ENCODE results near the gene MFAP4.
"Not testable (repeated sequence)": the region's sequence is repeated elsewhere in the genome, so short reads cannot be mapped to it uniquely, and the experiment has no call there.

The MFAP4 gene

GRCh38 chr17:19357351-19357750, 29.6 kb downstream of the MFAP4 start:
- Histone ChIP-seq H4K20me1 (ENCODE audit: insufficient read depth, low read length) (no peaks in the 10 kb centered on the region), H3K9ac (ENCODE audit: low read length) (no peak overlapping the region), H3F3A (ENCODE audit: insufficient read depth, low read length) (no peaks in the 10 kb centered on the region), H3K79me2 (ENCODE audit: low read length) (no peaks in the 10 kb centered on the region), H3K4me3 (ENCODE audit: low read length) (no peak overlapping the region), H3K27ac (ENCODE audit: low read length) (no peak overlapping the region), H3K36me3 (replicated peaks; ENCODE audit: insufficient read depth, low read length) (no peaks in the 10 kb centered on the region), H2AFZ (ENCODE audit: low read length) (no peak overlapping the region), H3K4me2 (ENCODE audit: low read depth, low read length) (no peak overlapping the region), H3K4me1 (ENCODE audit: low read length) (peaks cover 5% of the 10 kb centered on the region; the same call in 1 of the 2 replicates), H3K27me3 (replicated peaks; ENCODE audit: insufficient read depth, low read length) (no peaks in the 10 kb centered on the region), H3K9me2 (replicated peaks; ENCODE audit: insufficient read depth, low read length) (no peaks in the 10 kb centered on the region), H3K9me3 (replicated peaks; ENCODE audit: insufficient read depth, low read length) (no peaks in the 10 kb centered on the region)
- TF ChIP-seq EZH2phosphoT487 (IDR thresholded peaks at IDR 0.05; ENCODE audit: low read length) (no peak), CTCF (IDR thresholded peaks at IDR 0.05; ENCODE audit: low read length) (no peak), EZH2 (optimal IDR thresholded peaks at IDR 0.05; ENCODE audit: low read depth, low read length) (no peak)
- no peak for DNase-seq

- no peak overlapping the region for H3K9ac ChIP-seq (ENCODE audit: low read length)
- H3K9me3 ChIP-seq (replicated peaks; ENCODE audit: insufficient read depth, low read length): no peaks in the 10 kb centered on the region
These were observed 32.2 kb downstream of the MFAP4 start for GRCh38 chr17:19354748-19355147.

GRCh38 chr17:19353401-19353800, 33.6 kb downstream of the MFAP4 start:
- not testable (repeated sequence) for H3K9ac ChIP-seq (ENCODE audit: low read length); H4K20me1 ChIP-seq (ENCODE audit: insufficient read depth, low read length); H3K27ac ChIP-seq (ENCODE audit: low read length)

More at GRCh38 chr17:19354748-19355147, 32.2 kb downstream of the MFAP4 start:
- no peaks in the 10 kb centered on the region for H3K79me2 ChIP-seq (ENCODE audit: low read length)
- no peaks in the 10 kb centered on the region for H3F3A ChIP-seq (ENCODE audit: insufficient read depth, low read length)
- no peaks in the 10 kb centered on the region for H3K36me3 ChIP-seq (replicated peaks; ENCODE audit: insufficient read depth, low read length)
- no peak for TF ChIP-seq EZH2 (optimal IDR thresholded peaks at IDR 0.05; ENCODE audit: low read depth, low read length)
- no peak for TF ChIP-seq CTCF (IDR thresholded peaks at IDR 0.05; ENCODE audit: low read length)
- no peak for TF ChIP-seq EZH2phosphoT487 (IDR thresholded peaks at IDR 0.05; ENCODE audit: low read length)
- no peak for DNase-seq
- H3K4me1 ChIP-seq (ENCODE audit: low read length): no peaks in the 10 kb centered on the region
- no peak overlapping the region for H3K4me3 ChIP-seq (ENCODE audit: low read length)
- no peak overlapping the region for H3K4me2 ChIP-seq (ENCODE audit: low read depth, low read length)
- no peaks in the 10 kb centered on the region for H3K9me2 ChIP-seq (replicated peaks; ENCODE audit: insufficient read depth, low read length)
- no peak overlapping the region for H3K27ac ChIP-seq (ENCODE audit: low read length)
- no peaks in the 10 kb centered on the region for H4K20me1 ChIP-seq (ENCODE audit: insufficient read depth, low read length)
- H2AFZ ChIP-seq (ENCODE audit: low read length): no peak overlapping the region
- no peaks in the 10 kb centered on the region for H3K27me3 ChIP-seq (replicated peaks; ENCODE audit: insufficient read depth, low read length)

GRCh38 chr17:19348806-19349205, 38.2 kb downstream of the MFAP4 start:
- no peaks in the 10 kb centered on the region for H3K9me3 ChIP-seq (replicated peaks; ENCODE audit: insufficient read depth, low read length)
- no peak overlapping the region for H3K9ac ChIP-seq (ENCODE audit: low read length)

More at GRCh38 chr17:19353401-19353800, 33.6 kb downstream of the MFAP4 start:
- H3K4me1 ChIP-seq (ENCODE audit: low read length); H3K36me3 ChIP-seq (replicated peaks; ENCODE audit: insufficient read depth, low read length); H3K4me3 ChIP-seq (ENCODE audit: low read length); DNase-seq; H3F3A ChIP-seq (ENCODE audit: insufficient read depth, low read length); H2AFZ ChIP-seq (ENCODE audit: low read length); H3K4me2 ChIP-seq (ENCODE audit: low read depth, low read length); H3K9me2 ChIP-seq (replicated peaks; ENCODE audit: insufficient read depth, low read length); H3K27me3 ChIP-seq (replicated peaks; ENCODE audit: insufficient read depth, low read length); H3K79me2 ChIP-seq (ENCODE audit: low read length); H3K9me3 ChIP-seq (replicated peaks; ENCODE audit: insufficient read depth, low read length): not testable (repeated sequence)

More at GRCh38 chr17:19348806-19349205, 38.2 kb downstream of the MFAP4 start:
- TF ChIP-seq EZH2phosphoT487 (IDR thresholded peaks at IDR 0.05; ENCODE audit: low read length) (no peak), EZH2 (optimal IDR thresholded peaks at IDR 0.05; ENCODE audit: low read depth, low read length) (no peak), CTCF (IDR thresholded peaks at IDR 0.05; ENCODE audit: low read length) (no peak)
- Histone ChIP-seq H3K36me3 (replicated peaks; ENCODE audit: insufficient read depth, low read length) (no peaks in the 10 kb centered on the region), H3K27ac (ENCODE audit: low read length) (no peak overlapping the region), H3K27me3 (replicated peaks; ENCODE audit: insufficient read depth, low read length) (no peaks in the 10 kb centered on the region), H3K79me2 (ENCODE audit: low read length) (no peaks in the 10 kb centered on the region), H3K9me2 (replicated peaks; ENCODE audit: insufficient read depth, low read length) (no peaks in the 10 kb centered on the region), H3F3A (ENCODE audit: insufficient read depth, low read length) (no peaks in the 10 kb centered on the region), H3K4me2 (ENCODE audit: low read depth, low read length) (no peak overlapping the region), H2AFZ (ENCODE audit: low read length) (no peak overlapping the region), H4K20me1 (ENCODE audit: insufficient read depth, low read length) (no peaks in the 10 kb centered on the region), H3K4me1 (ENCODE audit: low read length) (no peaks in the 10 kb centered on the region), H3K4me3 (ENCODE audit: low read length) (no peak overlapping the region)
- DNase-seq: no peak
